Daoy (cell line): ENCODE measurements around the gene RAB11FIP4. TPM values are rescaled to one million over a fixed set of nuclear protein-coding genes. Genes with fewer than 3 reads are reported as not detected.

Experiments
- DNase-seq: peaks from one replicate; pipeline ENCODE4 v3.0.0-alpha.2; 2015; ENCODE audit warnings: low read depth
- total RNA-seq: library from RNA; depleted of rRNA; stranded (reverse); fragments of >200 nt; shearing (Covaris generic); gene quantifications from 2 replicates; pipeline ENCODE4 v1.2.3, GENCODE V29; 2014

RAB11FIP4 gene
- total RNA-seq, 1 experiment from 2014 or later = 5.5 TPM

DNA sequence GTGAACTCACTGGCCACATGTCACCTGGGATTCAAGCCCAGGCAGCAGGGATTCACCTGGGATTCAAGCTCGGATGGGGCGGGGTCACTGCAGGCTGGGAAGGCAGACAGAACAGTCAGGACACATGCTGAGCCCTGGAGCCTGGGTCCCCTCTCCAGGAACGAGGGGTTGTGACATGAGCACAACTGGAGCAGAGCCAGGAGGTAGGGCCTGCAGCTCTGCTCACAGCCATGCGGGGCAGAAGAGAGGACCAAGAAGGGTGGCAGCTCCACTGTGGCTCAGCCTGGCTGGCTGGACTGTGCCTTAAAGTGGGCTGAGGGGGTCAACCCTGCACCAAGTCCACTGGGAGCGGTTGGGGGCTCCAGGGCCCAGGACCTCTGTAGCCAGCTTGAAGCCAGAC lies 150.1 kb downstream of the RAB11FIP4 start:
- peak; percentile 24 for DNase-seq

- DNase-seq = no peak
These were observed 152.7 kb downstream of the RAB11FIP4 start for GRCh38 chr17:31544186-31544585.

GRCh38 chr17:31546650-31547049 lies 155.2 kb downstream of the RAB11FIP4 start:
- no peak for DNase-seq

DNA sequence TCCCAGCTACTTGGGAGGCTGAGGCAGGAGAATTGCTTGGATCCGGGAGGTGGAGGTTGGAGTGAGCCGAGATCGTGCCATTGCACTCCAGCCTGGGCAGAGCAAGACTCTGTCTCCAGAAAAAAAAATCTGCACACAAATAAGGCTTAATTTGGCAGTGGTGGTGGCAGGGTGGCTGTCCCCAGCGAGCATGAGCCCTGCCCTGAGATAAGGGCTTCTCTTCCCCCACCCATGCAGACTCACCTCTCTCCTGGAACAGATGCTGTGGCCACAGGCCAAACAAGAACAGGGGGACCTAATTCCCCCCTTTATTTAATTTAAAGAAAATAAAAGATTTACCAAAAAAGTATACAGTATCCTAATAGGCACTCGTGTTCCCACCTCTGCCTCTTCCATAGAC lies 157.2 kb downstream of the RAB11FIP4 start:
- DNase-seq = no peak

- DNase-seq = no peak
These were observed 157.6 kb downstream of the RAB11FIP4 start for GRCh38 chr17:31549121-31549524.

- DNase-seq = peak; percentile 97
These were observed 158.3 kb downstream of the RAB11FIP4 start for GRCh38 chr17:31549525-31550388.

DNA sequence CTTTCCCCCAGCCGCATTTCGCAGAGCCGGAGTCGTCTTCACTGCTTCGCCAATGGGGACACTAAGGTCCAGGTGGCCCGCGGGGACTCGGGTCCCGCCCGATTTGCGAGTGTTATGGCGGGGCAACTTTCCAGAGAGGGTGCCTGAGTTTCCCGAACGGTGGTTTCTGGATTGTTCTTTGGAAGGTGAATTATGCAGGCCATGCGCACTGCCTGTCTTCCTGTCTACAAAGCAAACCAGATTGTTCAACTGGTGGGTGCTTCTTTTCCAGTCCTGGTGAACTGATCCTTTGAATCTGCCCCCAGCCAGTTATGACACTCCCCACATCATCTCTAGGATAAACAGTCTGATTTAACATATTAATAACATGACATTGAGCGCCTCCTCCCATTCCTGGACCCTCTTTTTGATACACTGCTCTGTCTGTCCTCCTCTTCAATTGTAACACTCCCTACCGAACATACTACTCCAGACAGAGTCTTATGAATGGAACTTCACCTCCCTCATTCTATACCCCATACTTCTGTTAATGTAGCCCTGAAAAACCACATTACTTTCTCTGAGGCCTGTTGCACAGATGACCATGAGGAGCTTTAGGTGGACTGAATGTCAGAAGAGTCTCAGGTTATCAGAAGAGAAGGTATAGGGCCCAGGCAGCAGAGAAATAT lies 159.0 kb downstream of the RAB11FIP4 start:
- no peak for DNase-seq

GRCh38 chr17:31552568-31552967 lies 161.1 kb downstream of the RAB11FIP4 start:
- DNase-seq = no peak

- DNase-seq = no peak
These were observed 162.0 kb downstream of the RAB11FIP4 start for GRCh38 chr17:31553506-31553905.

DNA sequence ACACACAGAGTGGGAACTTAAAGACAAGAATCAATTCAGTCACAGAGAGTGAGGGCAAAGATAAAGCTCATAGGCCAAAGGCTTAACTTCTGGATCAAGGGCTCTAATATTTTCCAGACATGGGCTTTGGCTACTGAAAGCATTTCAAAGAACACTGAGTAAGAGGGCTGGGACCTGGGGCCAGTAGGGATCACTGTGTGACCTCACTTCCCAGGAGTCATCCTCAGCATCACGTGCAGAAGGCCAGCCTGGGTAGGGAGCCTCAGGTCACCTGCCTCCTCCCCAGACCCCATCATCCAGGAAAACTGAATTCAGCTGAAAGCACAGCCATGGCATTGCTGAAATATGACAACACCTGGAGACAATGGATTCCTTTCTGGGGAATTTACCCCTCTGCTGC lies 163.5 kb downstream of the RAB11FIP4 start:
- DNase-seq = no peak

DNA sequence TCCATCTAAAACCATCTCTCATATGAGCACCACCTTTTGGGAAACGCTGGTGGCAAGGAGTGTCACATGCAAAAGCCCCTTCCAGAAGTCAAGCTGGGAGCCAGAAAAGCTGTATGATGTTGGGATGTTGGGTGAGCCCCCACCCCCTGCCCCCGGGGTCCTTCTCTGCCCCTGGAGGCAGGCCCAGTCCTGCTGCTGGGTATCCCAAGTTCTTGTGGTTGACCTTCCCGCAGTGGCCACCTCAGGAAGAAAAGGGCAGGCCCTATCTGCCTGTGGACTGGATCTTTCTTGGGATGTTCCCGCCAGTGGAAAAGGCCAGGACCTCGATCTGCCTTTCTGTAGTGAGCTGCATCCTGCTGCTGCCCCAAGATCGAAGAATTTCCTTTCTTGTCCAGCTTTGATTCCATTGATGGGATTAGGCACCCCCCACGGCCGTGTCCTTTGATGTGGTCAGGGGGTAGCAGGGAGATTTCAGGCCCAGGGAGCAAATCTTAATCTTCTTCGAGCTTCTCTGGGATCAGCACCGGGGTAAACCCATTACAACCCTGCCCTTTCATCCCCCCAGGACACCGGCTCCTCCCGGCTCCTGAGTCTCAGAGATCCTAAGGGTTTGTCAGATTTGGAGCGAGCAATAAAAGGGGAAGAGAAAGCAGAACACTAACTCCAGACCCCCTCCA lies 165.6 kb downstream of the RAB11FIP4 start:
- DNase-seq = no peak

DNA sequence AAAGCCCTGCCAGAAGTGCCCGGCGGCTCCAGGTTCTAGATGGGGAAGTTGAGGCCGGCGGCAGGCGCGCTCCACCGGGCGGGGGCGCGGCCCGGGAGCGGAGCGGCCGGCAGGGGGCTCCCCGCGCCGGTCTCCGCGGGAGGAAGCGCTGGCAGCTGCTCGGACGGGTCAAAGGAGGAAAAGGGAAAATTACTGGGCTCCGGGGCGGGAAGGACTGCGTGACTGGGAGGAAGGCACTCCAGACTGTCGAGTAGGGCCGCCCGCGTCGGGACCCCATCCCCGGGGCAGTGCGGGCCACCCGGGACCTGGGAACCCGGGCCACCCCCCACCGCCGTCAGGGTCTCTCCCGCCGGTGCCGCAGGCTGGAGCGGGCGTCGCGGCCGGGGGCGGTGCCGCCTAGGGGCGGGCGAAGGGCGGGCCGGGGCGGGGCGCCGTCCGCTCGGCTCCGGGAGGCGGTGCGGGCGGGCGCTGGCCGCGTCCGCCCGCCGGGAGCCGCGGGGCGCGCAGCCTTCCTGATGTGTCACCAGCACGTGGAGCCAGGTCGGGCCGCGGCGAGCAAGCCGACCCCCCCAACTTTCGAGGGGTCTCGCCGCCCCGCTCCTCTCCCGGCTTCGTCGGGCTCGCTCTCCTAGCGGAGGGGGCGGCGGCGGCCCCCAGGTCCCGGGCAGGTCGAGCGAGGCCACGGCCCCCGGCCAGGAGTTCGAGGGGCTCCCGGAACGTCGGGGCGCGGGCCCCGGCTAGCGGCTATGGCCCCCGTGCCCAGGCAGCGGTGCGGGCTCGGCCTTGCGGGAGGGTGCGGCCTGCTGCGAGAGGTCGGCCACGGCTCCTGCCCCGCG lies 167.5 kb downstream of the RAB11FIP4 start:
- peak; percentile 88 for DNase-seq

- peak; percentile 70 for DNase-seq
These were observed 168.4 kb downstream of the RAB11FIP4 start for GRCh38 chr17:31559584-31560501.

DNA sequence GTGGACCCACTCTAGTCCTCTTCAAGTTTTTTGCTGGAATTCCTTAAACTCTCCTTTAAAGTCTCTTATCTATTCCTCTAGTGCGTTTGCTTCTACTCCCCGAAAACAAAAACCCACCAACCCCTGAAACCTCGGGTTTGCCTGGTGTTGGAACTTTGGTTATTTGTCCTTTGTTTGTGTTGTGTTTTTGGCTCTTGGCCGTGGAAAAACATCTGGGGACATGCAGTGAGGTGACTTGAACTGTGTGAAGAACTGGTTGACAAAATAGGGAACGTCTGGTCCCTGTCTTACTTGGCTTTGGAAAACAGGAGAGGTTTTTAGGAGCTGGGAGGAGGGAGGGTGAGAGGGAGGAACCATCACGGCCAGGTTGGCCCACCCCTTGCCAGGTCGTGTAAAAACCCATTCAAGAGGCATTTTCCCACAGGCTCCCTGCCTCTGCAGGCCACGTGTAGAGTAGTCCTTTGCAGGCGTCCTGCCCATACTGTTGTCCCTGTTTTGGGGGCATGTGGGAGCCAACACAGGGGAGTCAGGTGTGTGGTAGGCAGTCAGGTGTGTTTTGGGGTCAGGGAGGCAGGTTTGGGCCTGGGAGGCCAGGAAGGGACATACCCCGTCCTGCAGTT lies 169.3 kb downstream of the RAB11FIP4 start:
- DNase-seq = peak; percentile 68

- DNase-seq = peak; percentile 75
These were observed 170.2 kb downstream of the RAB11FIP4 start for GRCh38 chr17:31561469-31562375.

GRCh38 chr17:31562376-31562840 lies 170.9 kb downstream of the RAB11FIP4 start:
- DNase-seq = no peak

DNA sequence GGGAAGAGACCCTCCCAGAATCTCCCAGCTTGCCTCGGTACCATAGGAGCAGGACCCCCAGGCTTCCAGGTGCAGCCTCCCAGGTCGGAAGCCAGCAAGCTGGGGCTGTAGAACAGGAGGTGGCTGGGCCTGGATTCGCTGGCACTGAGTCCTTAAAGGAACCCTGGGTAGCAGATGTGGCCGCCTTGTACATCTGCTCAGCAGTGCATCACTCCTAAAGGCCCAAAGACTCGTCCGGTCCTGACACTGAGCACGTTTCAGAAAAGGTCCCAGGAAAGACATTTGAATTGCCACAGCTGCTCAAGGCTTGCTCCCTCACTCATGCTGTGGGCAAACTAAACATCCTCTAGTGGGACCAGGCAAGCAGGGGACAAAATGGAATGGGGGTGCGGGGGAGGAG lies 172.8 kb downstream of the RAB11FIP4 start:
- peak; percentile 19 for DNase-seq

DNA sequence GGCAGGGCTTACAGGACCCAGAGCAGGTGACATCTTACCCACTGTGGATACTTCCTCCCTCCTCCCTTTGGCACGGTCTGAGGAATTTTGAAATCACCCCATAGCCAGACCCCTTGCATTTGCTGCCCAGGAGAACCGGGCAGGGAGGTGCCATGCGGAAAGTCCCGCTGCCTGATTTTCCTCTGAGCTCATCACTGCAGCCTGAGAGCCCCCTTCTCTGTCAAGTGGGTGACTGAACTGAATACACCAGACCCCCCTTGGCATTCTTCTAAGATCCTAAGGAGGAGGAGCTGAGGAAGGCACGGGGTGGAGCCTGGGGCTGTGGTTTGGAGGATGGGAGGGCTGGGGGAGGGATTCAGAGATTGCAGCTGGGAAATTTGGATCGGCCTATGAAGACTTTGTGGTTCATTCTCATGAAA lies 173.4 kb downstream of the RAB11FIP4 start:
- DNase-seq = peak; percentile 92

DNA sequence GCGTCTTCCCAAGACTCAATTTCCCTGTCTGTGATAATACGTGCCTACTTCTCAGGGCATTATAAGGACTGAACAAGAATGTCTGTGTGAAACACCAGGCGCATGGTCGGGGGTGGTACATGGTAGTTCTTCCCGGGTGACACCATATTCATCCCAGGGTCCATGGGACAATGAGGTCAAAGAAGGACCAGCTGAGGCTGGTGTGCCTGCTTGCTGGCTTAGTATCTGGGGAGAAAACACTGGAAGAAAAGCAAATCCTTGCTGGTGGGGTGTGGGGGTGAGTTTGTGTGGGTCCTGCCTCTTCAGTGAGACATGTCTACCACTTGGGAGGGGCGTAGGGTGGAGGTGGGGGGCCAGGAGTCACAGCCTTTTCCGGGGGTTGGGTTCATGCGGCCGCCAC lies 174.2 kb downstream of the RAB11FIP4 start:
- no peak for DNase-seq
